SU-DHL-6 (cell line): ENCODE data around the gene AP1S1.

ENCODE experiments used
- EZH2phosphoT487 ChIP-seq: fragments of 200-600 bp; sonication (generic), shearing (Covaris generic); conservative IDR thresholded peaks from 2 replicates; pipeline ENCODE4 v1.6.1; 2018; ENCODE audit warnings: mild to moderate bottlenecking, antibody characterized with exemption, low read length, moderate library complexity, mixed read lengths
- TF ChIP-seq, protein P1 (sequence below): fragments of 200-600 bp; sonication (generic); IDR thresholded peaks from one replicate; pipeline ENCODE4 v1.5.1; 2017; ENCODE audit warnings: antibody characterized with exemption, mild to moderate bottlenecking, low read length, moderate library complexity; ENCODE audit not compliant: insufficient read depth, poor library complexity, severe bottlenecking

DNA sequence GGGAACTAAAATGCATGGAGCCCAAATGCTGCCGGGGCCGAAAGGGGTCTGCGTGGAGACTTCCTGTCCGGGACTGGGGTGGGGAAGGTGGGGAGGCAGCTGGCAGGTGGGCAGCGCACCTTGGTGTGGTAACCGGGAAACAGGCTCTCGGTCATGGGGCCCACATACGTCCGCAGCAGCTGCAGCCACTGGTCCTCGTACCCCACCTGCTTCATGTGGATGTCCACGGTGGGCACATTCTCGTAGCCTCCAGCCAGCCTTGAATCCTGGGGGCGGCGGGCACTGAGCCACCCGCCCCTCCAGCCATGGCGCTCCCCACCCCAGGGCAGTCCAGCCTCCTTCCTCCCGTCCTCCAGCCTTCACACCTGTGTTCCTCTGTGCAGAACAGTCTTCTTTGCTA lies 53.2 kb downstream of the AP1S1 start:
- TF ChIP-seq, protein P1, sequence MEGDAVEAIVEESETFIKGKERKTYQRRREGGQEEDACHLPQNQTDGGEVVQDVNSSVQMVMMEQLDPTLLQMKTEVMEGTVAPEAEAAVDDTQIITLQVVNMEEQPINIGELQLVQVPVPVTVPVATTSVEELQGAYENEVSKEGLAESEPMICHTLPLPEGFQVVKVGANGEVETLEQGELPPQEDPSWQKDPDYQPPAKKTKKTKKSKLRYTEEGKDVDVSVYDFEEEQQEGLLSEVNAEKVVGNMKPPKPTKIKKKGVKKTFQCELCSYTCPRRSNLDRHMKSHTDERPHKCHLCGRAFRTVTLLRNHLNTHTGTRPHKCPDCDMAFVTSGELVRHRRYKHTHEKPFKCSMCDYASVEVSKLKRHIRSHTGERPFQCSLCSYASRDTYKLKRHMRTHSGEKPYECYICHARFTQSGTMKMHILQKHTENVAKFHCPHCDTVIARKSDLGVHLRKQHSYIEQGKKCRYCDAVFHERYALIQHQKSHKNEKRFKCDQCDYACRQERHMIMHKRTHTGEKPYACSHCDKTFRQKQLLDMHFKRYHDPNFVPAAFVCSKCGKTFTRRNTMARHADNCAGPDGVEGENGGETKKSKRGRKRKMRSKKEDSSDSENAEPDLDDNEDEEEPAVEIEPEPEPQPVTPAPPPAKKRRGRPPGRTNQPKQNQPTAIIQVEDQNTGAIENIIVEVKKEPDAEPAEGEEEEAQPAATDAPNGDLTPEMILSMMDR = no peak
- TF ChIP-seq EZH2phosphoT487 = no peak
